ENCODE measurements around the gene TUBE1. TPM values are rescaled to one million over a fixed set of nuclear protein-coding genes. Genes with fewer than 3 reads are reported as not detected.

Gene TUBE1
- total RNA-seq, 1 experiment from 2014 or later = 11.6 TPM

DNA sequence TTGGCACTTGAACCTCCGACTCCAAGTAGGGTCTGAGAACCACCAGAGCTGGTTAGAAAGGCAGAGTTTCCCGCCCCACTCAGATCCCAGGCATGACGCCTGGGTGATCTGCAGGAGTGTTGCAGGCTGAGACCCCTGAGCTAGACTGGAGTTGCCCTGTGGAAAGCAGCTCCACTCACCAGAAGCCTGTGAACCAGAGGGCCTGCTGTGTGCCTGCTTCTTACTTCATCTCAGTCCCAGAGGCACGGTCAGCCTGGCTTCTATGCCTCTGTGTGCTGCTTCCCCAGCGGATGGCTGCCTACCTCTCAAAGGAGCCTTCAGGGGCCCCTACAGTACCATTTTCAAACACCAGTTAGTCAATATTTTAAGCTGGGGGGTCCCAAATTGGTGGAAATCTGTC, 49.0 kb downstream of the TUBE1 start:
- Histone ChIP-seq H3K14ac (ENCODE audit: insufficient read depth, low read length) (no peak overlapping the region), H4K91ac (ENCODE audit: insufficient read length, low read depth, low read length) (no peak overlapping the region), H3T11ph (ENCODE audit: low read length) (no peak overlapping the region), H3K79me2 (ENCODE audit: insufficient read depth, low read length) (no peaks in the 10 kb centered on the region), H3K4ac (ENCODE audit: low read depth, low read length) (no peak overlapping the region), H2AFZ (ENCODE audit: low read length) (no peak overlapping the region), H2BK20ac (ENCODE audit: low read depth, low read length, poor library complexity, severe bottlenecking) (no peak overlapping the region), H4K20me1 (ENCODE audit: control insufficient read depth, insufficient read depth, insufficient read length) (no peaks in the 10 kb centered on the region), H3K4me1 (ENCODE audit: insufficient read depth, low read length) (peaks cover 4% of the 10 kb centered on the region; the same call in 1 of the 2 replicates), H3K56ac (ENCODE audit: insufficient read length, low read depth, low read length) (no peak overlapping the region), H3K27me3 (ENCODE audit: insufficient read depth, low read length) (no peaks in the 10 kb centered on the region), H3K27ac (ENCODE audit: insufficient read length, low read depth, low read length) (no peak overlapping the region), H4K8ac (replicated peaks; ENCODE audit: insufficient read length, low read depth, low read length) (no peak overlapping the region), H2BK120ac (ENCODE audit: low read depth, low read length, poor library complexity, severe bottlenecking) (no peak overlapping the region), H2AK5ac (ENCODE audit: insufficient read length, low read length) (no peak overlapping the region), H2BK12ac (ENCODE audit: insufficient read length, low read depth, low read length) (no peak overlapping the region), H3K23ac (ENCODE audit: insufficient read length, low read depth, low read length) (no peak overlapping the region), H3K18ac (ENCODE audit: insufficient read length, low read depth, low read length) (no peak overlapping the region), H3K79me1 (ENCODE audit: insufficient read depth, low read depth, low read length, poor library complexity, severe bottlenecking) (no peaks in the 10 kb centered on the region), H2BK15ac (ENCODE audit: low read depth, low read length) (no peak overlapping the region), H3K23me2 (ENCODE audit: insufficient read length, low read depth, low read length, poor library complexity, severe bottlenecking) (no peaks in the 10 kb centered on the region), H4K5ac (ENCODE audit: insufficient read length, low read depth, low read length) (no peak overlapping the region), H2BK5ac (ENCODE audit: insufficient read length, low read length) (no peak overlapping the region), H3K4me2 (ENCODE audit: insufficient read depth, insufficient read length, low read length) (no peak overlapping the region), H3K9me3 (ENCODE audit: control insufficient read depth, low read depth, low read length) (no peaks in the 10 kb centered on the region), H3K9ac (ENCODE audit: extremely low read depth, insufficient read length, low read length) (no peak overlapping the region)
- H3K27ac Mint-ChIP-seq = no peak overlapping the region
- TF ChIP-seq, protein P1, sequence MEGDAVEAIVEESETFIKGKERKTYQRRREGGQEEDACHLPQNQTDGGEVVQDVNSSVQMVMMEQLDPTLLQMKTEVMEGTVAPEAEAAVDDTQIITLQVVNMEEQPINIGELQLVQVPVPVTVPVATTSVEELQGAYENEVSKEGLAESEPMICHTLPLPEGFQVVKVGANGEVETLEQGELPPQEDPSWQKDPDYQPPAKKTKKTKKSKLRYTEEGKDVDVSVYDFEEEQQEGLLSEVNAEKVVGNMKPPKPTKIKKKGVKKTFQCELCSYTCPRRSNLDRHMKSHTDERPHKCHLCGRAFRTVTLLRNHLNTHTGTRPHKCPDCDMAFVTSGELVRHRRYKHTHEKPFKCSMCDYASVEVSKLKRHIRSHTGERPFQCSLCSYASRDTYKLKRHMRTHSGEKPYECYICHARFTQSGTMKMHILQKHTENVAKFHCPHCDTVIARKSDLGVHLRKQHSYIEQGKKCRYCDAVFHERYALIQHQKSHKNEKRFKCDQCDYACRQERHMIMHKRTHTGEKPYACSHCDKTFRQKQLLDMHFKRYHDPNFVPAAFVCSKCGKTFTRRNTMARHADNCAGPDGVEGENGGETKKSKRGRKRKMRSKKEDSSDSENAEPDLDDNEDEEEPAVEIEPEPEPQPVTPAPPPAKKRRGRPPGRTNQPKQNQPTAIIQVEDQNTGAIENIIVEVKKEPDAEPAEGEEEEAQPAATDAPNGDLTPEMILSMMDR (conservative IDR thresholded peaks at IDR 0.05) = no peak
- WGBS (ENCODE audit: extremely low coverage, insufficient read length, low lambda C conversion rate) = no CpG with 5 or more reads among the region's 5 CpGs
- no peaks in the 10 kb centered on the region; a peak in 1 of 7 replicates for H3K36me3 Mint-ChIP-seq (ENCODE audit: insufficient read depth in 1 of 3, low read depth in 3 of 3)
- no peaks in the 10 kb centered on the region for H3K9me3 Mint-ChIP-seq
- DNase-seq = no peak
- H3K4me3 Mint-ChIP-seq = no peak overlapping the region
- peaks cover 9 to 11% of the 10 kb centered on the region in 2 experiments for H3K4me1 Mint-ChIP-seq
- no peaks in the 10 kb centered on the region; the same call in 1 of the 2 replicates for H3K27me3 Mint-ChIP-seq (ENCODE audit: low read depth)

All from H9 (cell line).